ENCODE results near the gene RNF126. TPM values are rescaled to one million over a fixed set of nuclear protein-coding genes. Genes with fewer than 3 reads are reported as not detected.
"Not testable (repeated sequence)": the region's sequence is repeated elsewhere in the genome, so short reads cannot be mapped to it uniquely, and the experiment has no call there.

Gene RNF126
- total RNA-seq, 1 experiment from 2014 or later: 61.2 TPM

GRCh38 chr19:629961-630714, 32.9 kb downstream of the RNF126 start:
- no peak for TF ChIP-seq SIN3A (IDR thresholded peaks at IDR 0.05; ENCODE audit: borderline replicate concordance, insufficient read depth, low read depth, low read length)
- DNase-seq (ENCODE audit: low read depth, low spot score): no peak
- Histone ChIP-seq H3K4me3 (ENCODE audit: low read depth in 2 of 2, low read length in 2 of 2) (no peak overlapping the region), H3K27me3 (ENCODE audit: control insufficient read depth, insufficient read depth, low read length) (no peaks in the 10 kb centered on the region), H3K9me3 (ENCODE audit: control insufficient read depth, insufficient read depth, low read depth, low read length) (no peaks in the 10 kb centered on the region), H3K27ac (ENCODE audit: low read length) (no peak overlapping the region), H3K4me1 (ENCODE audit: control insufficient read depth, insufficient read depth, low read length) (no peaks in the 10 kb centered on the region), H3K36me3 (ENCODE audit: control insufficient read depth, insufficient read depth, low read length) (peaks cover 6% of the 10 kb centered on the region; the same call in 1 of the 2 replicates)
- no peak for ATAC-seq
- no TSS peak for BruUV-seq (replicated peaks)
- intact Hi-C loops (cut with micrococcal nuclease; ENCODE audit: unreplicated experiment) (no loop called here), in situ Hi-C loops (cut with HindIII; ENCODE audit: low pct_unique_long_range_greater_than_20kb, low sequenced_read_pairs) (no loop called here)
- ChIA-PET POLR2A (no interaction called here), CTCF (no interaction called here)

DNA sequence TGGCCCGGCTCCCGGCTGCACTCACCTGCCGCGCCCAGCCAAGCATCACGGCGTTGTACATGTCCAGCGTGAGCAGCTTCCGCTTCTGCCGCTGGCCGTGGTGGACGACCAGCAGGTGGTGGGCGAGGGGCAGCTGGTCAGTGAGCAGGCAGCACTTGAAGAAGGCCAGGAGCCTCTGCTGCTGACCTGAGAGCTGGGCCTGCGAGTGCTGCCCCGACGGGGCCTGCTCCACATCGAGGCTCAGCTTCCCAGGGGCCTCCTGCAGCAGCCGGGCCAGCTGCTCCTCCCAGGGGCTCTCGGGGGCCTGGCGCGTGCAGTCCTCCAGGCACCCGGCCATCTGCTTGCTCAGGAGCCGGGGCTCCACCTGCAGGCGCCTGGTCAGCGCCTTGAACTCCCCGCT, 33.5 kb downstream of the RNF126 start:
- ATAC-seq; H3K27ac ChIP-seq (ENCODE audit: low read length); CTCF ChIA-PET; H3K4me3 ChIP-seq (ENCODE audit: low read depth in 2 of 2, low read length in 2 of 2); intact Hi-C loops (cut with micrococcal nuclease; ENCODE audit: unreplicated experiment); H3K27me3 ChIP-seq (ENCODE audit: control insufficient read depth, insufficient read depth, low read length); in situ Hi-C loops (cut with HindIII; ENCODE audit: low pct_unique_long_range_greater_than_20kb, low sequenced_read_pairs); BruUV-seq (replicated peaks); POLR2A ChIA-PET; H3K36me3 ChIP-seq (ENCODE audit: control insufficient read depth, insufficient read depth, low read length); H3K4me1 ChIP-seq (ENCODE audit: control insufficient read depth, insufficient read depth, low read length); H3K9me3 ChIP-seq (ENCODE audit: control insufficient read depth, insufficient read depth, low read depth, low read length); DNase-seq (ENCODE audit: low read depth, low spot score): not testable (repeated sequence)

- H3K27me3 ChIP-seq (ENCODE audit: control insufficient read depth, insufficient read depth, low read length): no peaks in the 10 kb centered on the region
- intact Hi-C loops (cut with micrococcal nuclease; ENCODE audit: unreplicated experiment): no loop called here
- H3K4me3 ChIP-seq (ENCODE audit: low read depth in 2 of 2, low read length in 2 of 2): no peak overlapping the region
- TF ChIP-seq CTCF (IDR thresholded peaks at IDR 0.05) (peak; percentile 68; the same call in 1 of the 2 replicates), TCF7L2 (IDR thresholded peaks at IDR 0.05; ENCODE audit: low read depth, low read length) (no peak)
- BruUV-seq (replicated peaks): TSS peak; percentile 56
- no peak for DNase-seq (ENCODE audit: low read depth, low spot score)
- peaks cover 6% of the 10 kb centered on the region; the same call in 1 of the 2 replicates for H3K36me3 ChIP-seq (ENCODE audit: control insufficient read depth, insufficient read depth, low read length)
- no peaks in the 10 kb centered on the region for H3K9me3 ChIP-seq (ENCODE audit: control insufficient read depth, insufficient read depth, low read depth, low read length)
- POLR2A ChIA-PET: no interaction called here
- CTCF ChIA-PET: no interaction called here
- H3K4me1 ChIP-seq (ENCODE audit: control insufficient read depth, insufficient read depth, low read length): no peaks in the 10 kb centered on the region; the same call in 1 of the 2 replicates
- H3K27ac ChIP-seq (ENCODE audit: low read length): no peak overlapping the region
- no peak for ATAC-seq
- in situ Hi-C loops (cut with HindIII; ENCODE audit: low pct_unique_long_range_greater_than_20kb, low sequenced_read_pairs): no loop called here
Measured at GRCh38 chr19:628168-628567, 34.8 kb downstream of the RNF126 start.

GRCh38 chr19:626566-626965, 36.4 kb downstream of the RNF126 start:
- in situ Hi-C loops (cut with HindIII; ENCODE audit: low pct_unique_long_range_greater_than_20kb, low sequenced_read_pairs); DNase-seq (ENCODE audit: low read depth, low spot score); H3K36me3 ChIP-seq (ENCODE audit: control insufficient read depth, insufficient read depth, low read length); intact Hi-C loops (cut with micrococcal nuclease; ENCODE audit: unreplicated experiment); H3K4me3 ChIP-seq (ENCODE audit: low read depth in 2 of 2, low read length in 2 of 2); BruUV-seq (replicated peaks); CTCF ChIA-PET; POLR2A ChIA-PET; H3K4me1 ChIP-seq (ENCODE audit: control insufficient read depth, insufficient read depth, low read length); ATAC-seq; H3K27ac ChIP-seq (ENCODE audit: low read length); H3K27me3 ChIP-seq (ENCODE audit: control insufficient read depth, insufficient read depth, low read length); H3K9me3 ChIP-seq (ENCODE audit: control insufficient read depth, insufficient read depth, low read depth, low read length): not testable (repeated sequence)

Data from Panc1 (cell line).